ENCODE data around the gene FRMD4A.

DNA sequence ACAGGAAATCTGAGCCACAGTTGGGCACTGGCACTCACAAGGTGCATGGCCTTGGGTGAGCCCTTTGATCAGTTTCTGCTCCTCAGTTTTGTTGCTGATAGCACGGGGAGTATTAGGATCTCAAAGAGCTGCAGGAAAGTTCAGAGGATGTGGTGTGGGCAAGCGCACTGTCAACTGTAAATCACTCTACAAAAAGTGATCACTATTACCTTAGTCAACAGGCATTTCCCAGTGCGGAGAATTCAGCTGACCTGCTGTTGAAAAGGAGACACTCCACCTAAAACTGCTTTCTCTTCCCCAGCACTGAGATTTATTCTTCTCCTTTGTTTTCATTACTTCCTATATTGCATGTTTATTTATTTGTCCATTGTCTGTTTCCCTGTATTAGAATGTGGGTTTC lies 412.9 kb downstream of the FRMD4A start:
- TF ChIP-seq, protein P1, sequence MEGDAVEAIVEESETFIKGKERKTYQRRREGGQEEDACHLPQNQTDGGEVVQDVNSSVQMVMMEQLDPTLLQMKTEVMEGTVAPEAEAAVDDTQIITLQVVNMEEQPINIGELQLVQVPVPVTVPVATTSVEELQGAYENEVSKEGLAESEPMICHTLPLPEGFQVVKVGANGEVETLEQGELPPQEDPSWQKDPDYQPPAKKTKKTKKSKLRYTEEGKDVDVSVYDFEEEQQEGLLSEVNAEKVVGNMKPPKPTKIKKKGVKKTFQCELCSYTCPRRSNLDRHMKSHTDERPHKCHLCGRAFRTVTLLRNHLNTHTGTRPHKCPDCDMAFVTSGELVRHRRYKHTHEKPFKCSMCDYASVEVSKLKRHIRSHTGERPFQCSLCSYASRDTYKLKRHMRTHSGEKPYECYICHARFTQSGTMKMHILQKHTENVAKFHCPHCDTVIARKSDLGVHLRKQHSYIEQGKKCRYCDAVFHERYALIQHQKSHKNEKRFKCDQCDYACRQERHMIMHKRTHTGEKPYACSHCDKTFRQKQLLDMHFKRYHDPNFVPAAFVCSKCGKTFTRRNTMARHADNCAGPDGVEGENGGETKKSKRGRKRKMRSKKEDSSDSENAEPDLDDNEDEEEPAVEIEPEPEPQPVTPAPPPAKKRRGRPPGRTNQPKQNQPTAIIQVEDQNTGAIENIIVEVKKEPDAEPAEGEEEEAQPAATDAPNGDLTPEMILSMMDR (IDR thresholded peaks at IDR 0.05) = no peak
- TF ChIP-seq POLR2A (IDR thresholded peaks at IDR 0.05) (no peak), POLR2AphosphoS5 (IDR thresholded peaks at IDR 0.05) (no peak)

Measured in upper lobe of left lung (tissue), 4 donors.